Activated CD8-positive, alpha-beta memory T cell treated with anti-CD3 and anti-CD28 coated beads, Interleukin-2, amount 10 ng/mL, durations not matched to agents 7 days and 5 days (primary cell): ENCODE data around the gene COTL1. TPM values are rescaled to one million over a fixed set of nuclear protein-coding genes. Genes with fewer than 3 reads are reported as not detected.
"Not testable (repeated sequence)": the region's sequence is repeated elsewhere in the genome, so short reads cannot be mapped to it uniquely, and the experiment has no call there.

Source experiments
- ATAC-seq: fragments of 150-1000 bp; cut with Tn5 transposase; one replicate; pipeline ENCODE4 v1.10.0; 2021; ENCODE audit warnings: moderate library complexity
- CTCF ChIA-PET: fragments of 350-600 bp; sonication (Branson Sonifier 250); formaldehyde crosslinking; loops from one replicate; lab custom pipeline; 2021; ENCODE audit warnings: antibody characterized with exemption; lab: Charles Lee
- DNase-seq: peaks from one replicate; pipeline ENCODE4 v3.0.0-alpha.2; 2020
- H3K27ac Mint-ChIP-seq: one replicate; pipeline ENCODE4 v1.8.0; 2021; ENCODE audit warnings: mild to moderate bottlenecking, mixed read lengths
- H3K27me3 Mint-ChIP-seq: one replicate; pipeline ENCODE4 v1.8.0; 2021; ENCODE audit warnings: mixed read lengths
- H3K36me3 Mint-ChIP-seq: one replicate; pipeline ENCODE4 v1.8.0; 2021; ENCODE audit warnings: mild to moderate bottlenecking, mixed read lengths
- H3K4me1 Mint-ChIP-seq: one replicate; pipeline ENCODE4 v1.8.0; 2021; ENCODE audit warnings: mixed read lengths
- H3K4me3 Mint-ChIP-seq: one replicate; pipeline ENCODE4 v1.8.0; 2021; ENCODE audit warnings: mild to moderate bottlenecking, moderate library complexity, mixed read lengths
- H3K9me3 Mint-ChIP-seq: one replicate; pipeline ENCODE4 v1.8.0; 2022; ENCODE audit warnings: low read depth, mixed read lengths
- total RNA-seq, 2 experiments: library from RNA; stranded (reverse); gene quantifications; one replicate each; pipeline ENCODE4 v1.2.3, GENCODE V29; 2021

Gene COTL1
- total RNA-seq, 2 experiments from 2014 or later = 1,052 to 1,190 TPM

GRCh38 chr16:84567286-84567962 is 50.5 kb downstream of the COTL1 start:
- CTCF ChIA-PET = interaction anchor here (1.3 to 2.4 kb wide), 3 partner anchors 10 to 55 kb away, joined by 3 to 7 read pairs (median 3); no protein-coding TSS in a partner anchor
- Mint-ChIP-seq H3K4me1 (peaks cover 45% of the 10 kb centered on the region), H3K9me3 (no peaks in the 10 kb centered on the region), H3K4me3 (no peak overlapping the region), H3K27me3 (no peaks in the 10 kb centered on the region), H3K27ac (peak overlapping the region; percentile 6), H3K36me3 (peaks cover 82% of the 10 kb centered on the region)
- no peak for DNase-seq
- ATAC-seq = peak; percentile 40

GRCh38 chr16:84566545-84567257 is 51.2 kb downstream of the COTL1 start:
- Mint-ChIP-seq H3K27me3 (no peaks in the 10 kb centered on the region), H3K4me3 (no peak overlapping the region), H3K27ac (no peak overlapping the region), H3K4me1 (peaks cover 39% of the 10 kb centered on the region), H3K36me3 (peaks cover 78% of the 10 kb centered on the region), H3K9me3 (no peaks in the 10 kb centered on the region)
- ATAC-seq (no peak), DNase-seq (no peak)
- CTCF ChIA-PET = interaction anchor here (1.3 to 2.4 kb wide), 3 partner anchors 9 to 54 kb away, joined by 3 to 7 read pairs (median 3); no protein-coding TSS in a partner anchor

DNA sequence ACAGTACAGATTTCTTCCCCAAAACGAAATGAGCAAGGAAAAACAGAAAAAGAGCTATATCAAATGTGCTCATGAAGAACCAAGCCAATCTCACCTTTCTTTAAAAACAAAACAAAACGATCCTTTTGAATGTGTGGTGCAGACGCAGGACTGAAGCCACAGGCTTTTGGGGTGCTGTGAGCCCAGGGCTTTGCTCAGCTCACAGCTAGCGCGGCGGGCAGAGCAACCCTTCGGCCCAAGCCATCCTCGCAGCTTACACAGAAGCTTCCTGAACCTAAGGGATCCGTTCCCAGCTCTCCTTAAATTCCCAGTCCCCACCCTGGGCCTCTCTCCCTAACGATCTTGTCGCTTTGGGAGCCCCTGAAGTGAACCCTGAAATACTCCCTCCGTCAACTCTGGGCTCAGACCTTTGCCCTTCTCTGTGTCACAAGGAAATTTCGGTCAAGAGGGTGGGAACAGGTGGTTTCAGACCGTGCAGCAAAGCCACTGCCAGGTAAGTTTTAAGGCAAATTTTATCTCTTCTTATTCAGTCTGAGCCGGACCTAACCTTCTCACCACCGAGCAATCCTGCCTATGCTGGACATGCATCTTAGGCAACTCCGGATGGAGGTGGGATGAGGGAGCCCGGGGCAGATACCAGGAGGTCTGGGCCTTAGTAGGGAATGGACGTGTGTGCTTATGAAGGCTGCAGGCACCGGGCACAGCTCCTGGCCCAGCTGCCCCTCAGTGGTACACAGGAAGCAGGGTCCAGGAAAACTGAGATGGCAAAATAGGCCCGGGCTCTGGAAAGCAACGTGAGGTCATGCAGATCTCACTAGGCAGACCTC is 52.0 kb downstream of the COTL1 start:
- no peaks in the 10 kb centered on the region for H3K27me3 Mint-ChIP-seq
- H3K4me3 Mint-ChIP-seq = no peak overlapping the region
- H3K27ac Mint-ChIP-seq = peak overlapping the region; percentile 15
- DNase-seq (no peak), ATAC-seq (no peak)
- CTCF ChIA-PET = interaction anchor here (1.3 to 1.6 kb wide), 2 partner anchors 8 to 12 kb away, joined by 3 to 6 read pairs; no protein-coding TSS in a partner anchor
- peaks cover 31% of the 10 kb centered on the region for H3K4me1 Mint-ChIP-seq
- H3K36me3 Mint-ChIP-seq = peaks cover 75% of the 10 kb centered on the region
- H3K9me3 Mint-ChIP-seq = no peaks in the 10 kb centered on the region

- DNase-seq (no peak), ATAC-seq (no peak)
- peak overlapping the region; percentile 54 for H3K27ac Mint-ChIP-seq
- H3K4me3 Mint-ChIP-seq = no peak overlapping the region
- peaks cover 62% of the 10 kb centered on the region for H3K36me3 Mint-ChIP-seq
- CTCF ChIA-PET = interaction anchor here (0.9 to 1.2 kb wide), 4 partner anchors 10 to 78 kb away, joined by 3 to 5 read pairs (median 4); no protein-coding TSS in a partner anchor
- no peaks in the 10 kb centered on the region for H3K27me3 Mint-ChIP-seq
- no peaks in the 10 kb centered on the region for H3K9me3 Mint-ChIP-seq
- H3K4me1 Mint-ChIP-seq = peaks cover 20% of the 10 kb centered on the region
Observed at GRCh38 chr16:84563786-84564420, 54.0 kb downstream of the COTL1 start.

- Mint-ChIP-seq H3K36me3 (peaks cover 55% of the 10 kb centered on the region), H3K9me3 (no peaks in the 10 kb centered on the region), H3K27ac (peak overlapping the region; percentile 54), H3K4me3 (no peak overlapping the region), H3K4me1 (peaks cover 13% of the 10 kb centered on the region), H3K27me3 (no peaks in the 10 kb centered on the region)
- DNase-seq (no peak), ATAC-seq (no peak)
- CTCF ChIA-PET = interaction anchor here (0.9 to 2.5 kb wide), 6 partner anchors 8 to 78 kb away, joined by 3 to 8 read pairs (median 4); no protein-coding TSS in a partner anchor
Observed at GRCh38 chr16:84563064-84563715, 54.7 kb downstream of the COTL1 start.

- H3K4me1 Mint-ChIP-seq = peaks cover 8% of the 10 kb centered on the region
- no peaks in the 10 kb centered on the region for H3K27me3 Mint-ChIP-seq
- no peak overlapping the region for H3K4me3 Mint-ChIP-seq
- H3K36me3 Mint-ChIP-seq = peaks cover 49% of the 10 kb centered on the region
- ATAC-seq = no peak
- no peaks in the 10 kb centered on the region for H3K9me3 Mint-ChIP-seq
- peak overlapping the region; percentile 37 for H3K27ac Mint-ChIP-seq
- no peak for DNase-seq
- CTCF ChIA-PET = interaction anchor here (0.7 to 2.5 kb wide), 5 partner anchors 9 to 55 kb away, joined by 3 to 8 read pairs (median 6); no protein-coding TSS in a partner anchor
Observed at GRCh38 chr16:84562174-84562815, 55.6 kb downstream of the COTL1 start.

GRCh38 chr16:84561291-84561690 is 56.6 kb downstream of the COTL1 start:
- no peak overlapping the region for H3K4me3 Mint-ChIP-seq
- CTCF ChIA-PET = interaction anchor here (1.0 to 2.5 kb wide), 4 partner anchors 10 to 54 kb away, joined by 3 to 8 read pairs (median 6); no protein-coding TSS in a partner anchor
- H3K36me3 Mint-ChIP-seq = peaks cover 40% of the 10 kb centered on the region

DNA sequence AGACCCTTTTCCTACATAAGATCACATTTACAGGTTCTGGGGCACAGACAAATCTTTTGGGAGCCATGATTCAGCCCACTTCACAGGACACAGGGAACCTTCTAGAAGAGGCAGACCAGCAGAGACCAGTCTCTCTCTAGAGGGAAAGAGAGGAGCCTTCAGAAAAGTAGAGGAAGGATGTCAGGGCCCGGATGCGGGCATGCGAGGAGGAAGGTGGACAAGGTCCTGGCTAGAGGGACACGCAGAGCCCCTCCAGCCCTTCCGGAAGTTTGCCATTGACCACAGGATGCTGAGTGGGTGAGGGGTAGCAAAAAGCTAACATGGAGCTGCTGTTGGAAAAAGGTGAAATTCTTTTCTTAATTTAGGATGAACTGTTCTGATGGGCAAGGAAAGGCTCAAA is 57.6 kb downstream of the COTL1 start:
- Mint-ChIP-seq H3K4me1 (peaks cover 16% of the 10 kb centered on the region), H3K27me3 (no peaks in the 10 kb centered on the region), H3K9me3 (no peaks in the 10 kb centered on the region), H3K4me3 (no peak overlapping the region), H3K27ac (no peak overlapping the region), H3K36me3 (peaks cover 30% of the 10 kb centered on the region)
- DNase-seq (no peak), ATAC-seq (no peak)
- CTCF ChIA-PET = interaction anchor here (0.7 to 2.2 kb wide), 4 partner anchors 32 to 54 kb away, joined by 3 to 6 read pairs (median 4); no protein-coding TSS in a partner anchor

More at GRCh38 chr16:84561291-84561690, 56.6 kb downstream of the COTL1 start:
- ATAC-seq = no peak
- no peak for DNase-seq
- no peak overlapping the region for H3K27ac Mint-ChIP-seq
- no peaks in the 10 kb centered on the region for H3K9me3 Mint-ChIP-seq
- H3K27me3 Mint-ChIP-seq = no peaks in the 10 kb centered on the region
- H3K4me1 Mint-ChIP-seq = peaks cover 6% of the 10 kb centered on the region

DNA sequence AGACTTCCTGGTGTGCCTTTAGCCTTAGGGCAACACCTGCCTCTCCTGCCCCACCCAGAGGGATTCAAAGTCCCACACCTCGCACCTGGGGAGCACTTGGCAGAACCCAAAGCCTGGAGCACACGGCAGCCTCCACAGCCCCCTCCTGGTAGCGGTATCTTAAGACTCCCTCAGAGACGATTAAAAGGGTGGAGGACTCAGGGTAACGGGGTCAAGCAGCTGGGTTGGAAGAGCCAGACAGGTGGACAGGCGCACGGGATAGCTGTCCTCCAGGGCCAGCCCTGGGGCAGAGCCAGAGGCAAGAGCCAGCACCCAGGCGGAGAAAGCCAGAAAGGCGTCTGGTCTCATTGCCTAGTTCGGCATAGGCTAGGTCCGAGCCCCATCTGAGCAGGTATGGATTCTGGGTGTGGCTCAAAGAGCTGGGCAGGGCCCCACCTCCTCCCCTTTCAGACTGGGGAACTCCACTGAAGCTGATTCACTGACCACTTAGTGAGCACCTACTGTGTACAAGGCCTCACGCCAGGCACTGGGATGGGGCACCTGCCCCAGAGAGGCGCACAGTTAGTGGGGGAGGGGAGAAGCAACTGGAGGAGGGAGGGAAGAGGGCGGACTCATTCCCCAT is 58.5 kb downstream of the COTL1 start:
- peaks cover 25% of the 10 kb centered on the region for H3K4me1 Mint-ChIP-seq
- no peaks in the 10 kb centered on the region for H3K9me3 Mint-ChIP-seq
- DNase-seq = no peak
- H3K36me3 Mint-ChIP-seq = peaks cover 24% of the 10 kb centered on the region
- CTCF ChIA-PET = interaction anchor here (0.7 to 10.9 kb wide), 3 partner anchors 32 to 53 kb away, joined by 3 to 101 read pairs (median 4); no protein-coding TSS in a partner anchor
- ATAC-seq = no peak
- no peak overlapping the region for H3K4me3 Mint-ChIP-seq
- H3K27ac Mint-ChIP-seq = peak overlapping the region; percentile 22
- no peaks in the 10 kb centered on the region for H3K27me3 Mint-ChIP-seq

- Mint-ChIP-seq H3K36me3 (peaks cover 20% of the 10 kb centered on the region), H3K4me1 (peaks cover 31% of the 10 kb centered on the region)
- DNase-seq, H3K27ac Mint-ChIP-seq, ATAC-seq, H3K4me3 Mint-ChIP-seq, H3K27me3 Mint-ChIP-seq, H3K9me3 Mint-ChIP-seq: not testable (repeated sequence)
- CTCF ChIA-PET = interaction anchor here (0.6 to 10.9 kb wide), 2 partner anchors 46 to 114 kb away, joined by 3 to 101 read pairs; no protein-coding TSS in a partner anchor
Observed at GRCh38 chr16:84558850-84559249, 59.0 kb downstream of the COTL1 start.

- Mint-ChIP-seq H3K4me3 (no peak overlapping the region), H3K9me3 (no peaks in the 10 kb centered on the region), H3K36me3 (peaks cover 23% of the 10 kb centered on the region), H3K27ac (no peak overlapping the region), H3K4me1 (peaks cover 29% of the 10 kb centered on the region), H3K27me3 (no peaks in the 10 kb centered on the region)
- no peak for ATAC-seq
- DNase-seq = no peak
- CTCF ChIA-PET = interaction anchor here (0.9 to 10.9 kb wide), 2 partner anchors 9 to 44 kb away, joined by 3 to 101 read pairs; no protein-coding TSS in a partner anchor
Observed at GRCh38 chr16:84557504-84557903, 60.4 kb downstream of the COTL1 start.
